HG03139 (cell line): ENCODE results near the gene SSR1.
"Not testable (repeated sequence)": the region's sequence is repeated elsewhere in the genome, so short reads cannot be mapped to it uniquely, and the experiment has no call there.

Experiments
- ATAC-seq: cut with Tn5 transposase; IDR thresholded peaks from one replicate; pipeline ENCODE4 v1.9.1; 2021; ENCODE audit not compliant: unreplicated experiment

Gene SSR1

DNA sequence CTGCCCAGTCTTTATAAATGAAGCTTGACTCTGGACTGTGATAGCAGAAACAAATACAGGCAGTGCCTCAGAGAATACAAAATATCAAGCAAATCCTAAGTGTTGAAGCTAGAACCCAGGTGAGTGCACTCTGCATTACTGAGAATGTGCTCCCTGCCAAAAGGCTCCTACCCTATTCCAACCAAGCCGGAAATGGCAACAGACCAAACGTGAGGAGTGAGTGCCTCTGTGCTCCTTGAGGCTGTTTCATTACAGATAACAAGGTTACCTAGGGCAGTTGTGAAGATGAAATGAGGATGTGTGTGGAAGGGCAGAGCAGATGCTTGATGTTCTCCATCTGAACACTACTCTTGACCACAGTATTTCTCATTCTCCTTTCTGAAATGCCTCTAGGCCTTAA, 29.3 kb downstream of the SSR1 start:
- ATAC-seq, result no peak

- no peak for ATAC-seq
Observed at GRCh38 chr6:7282097-7282906, 30.7 kb downstream of the SSR1 start.

- no peak for ATAC-seq
Observed at GRCh38 chr6:7276199-7276524, 36.8 kb downstream of the SSR1 start.

DNA sequence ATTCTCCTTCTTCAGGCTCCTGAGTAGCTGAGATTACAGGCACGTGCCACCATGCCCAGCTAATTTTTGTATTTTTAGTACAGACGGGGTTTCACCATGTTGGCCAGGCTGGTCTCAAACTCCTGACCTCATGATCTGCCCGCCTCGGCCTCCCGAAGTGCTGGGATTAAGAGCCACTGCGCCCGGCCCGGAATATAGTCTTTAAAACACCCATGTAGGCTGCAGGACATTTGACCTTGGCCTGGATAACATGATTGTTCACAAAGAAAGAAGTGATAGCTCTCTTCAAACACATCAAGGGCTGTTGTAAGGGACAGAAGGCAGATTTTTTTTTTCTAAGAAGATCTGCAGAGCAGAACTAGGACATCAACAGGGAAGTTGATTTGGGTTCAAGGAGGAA, 38.5 kb downstream of the SSR1 start:
- not testable (repeated sequence) for ATAC-seq

DNA sequence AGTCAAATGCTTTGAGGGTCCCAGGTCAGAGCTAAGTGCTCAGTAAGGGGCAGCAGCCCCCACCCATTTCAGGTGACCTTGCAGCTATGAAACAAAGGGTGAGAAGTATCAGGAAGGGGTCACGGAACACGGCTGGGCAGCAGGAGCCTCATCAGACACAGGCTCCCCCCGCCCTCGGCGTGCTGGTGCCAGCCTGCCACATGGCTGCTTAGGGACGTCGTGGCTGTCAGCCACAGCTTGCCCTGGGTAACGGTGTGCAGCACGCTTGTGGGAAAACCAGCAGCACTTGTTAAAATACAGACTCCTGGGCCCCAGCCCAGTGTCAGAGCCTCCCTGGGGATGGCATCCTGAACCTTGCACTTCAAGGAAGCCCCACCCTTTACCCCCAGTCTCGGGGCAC, 39.3 kb downstream of the SSR1 start:
- no peak for ATAC-seq

DNA sequence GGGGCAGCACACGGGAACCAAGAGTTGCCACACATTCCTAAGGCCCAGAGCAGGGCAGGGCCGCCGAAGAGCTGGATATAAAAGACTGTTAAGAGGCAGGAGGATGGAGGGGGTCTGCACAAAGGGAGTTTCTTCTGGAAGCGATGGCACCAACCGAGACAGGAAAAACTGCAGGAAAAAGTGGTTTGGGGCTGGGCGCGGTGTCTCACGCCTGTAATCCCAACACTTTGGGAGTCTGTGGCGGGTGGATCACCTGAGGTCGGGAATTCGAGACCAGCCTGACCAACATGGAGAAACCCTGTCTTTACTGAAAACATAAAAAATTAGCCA, 41.8 kb downstream of the SSR1 start:
- no peak for ATAC-seq

GRCh38 chr6:7270320-7271204, 42.4 kb downstream of the SSR1 start:
- no peak for ATAC-seq

DNA sequence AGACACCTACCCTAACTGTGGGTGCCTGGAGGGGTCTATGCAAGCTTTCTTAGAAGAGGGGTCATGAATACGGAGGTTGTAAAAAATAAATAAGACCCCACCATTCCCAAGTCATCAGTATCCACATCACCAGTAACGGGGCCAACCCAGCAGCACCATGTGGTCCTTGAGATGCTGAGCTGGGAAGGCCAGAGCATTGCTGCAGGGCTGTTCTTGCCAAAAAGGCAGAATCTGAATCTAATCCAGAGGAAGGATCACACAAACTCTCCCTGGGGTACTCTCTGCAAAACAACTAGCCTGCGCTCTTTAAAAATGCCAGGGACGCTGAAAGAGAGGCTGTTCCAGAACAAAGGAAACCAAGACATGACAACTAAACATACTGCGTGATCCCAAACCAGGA, 43.2 kb downstream of the SSR1 start:
- no peak for ATAC-seq

DNA sequence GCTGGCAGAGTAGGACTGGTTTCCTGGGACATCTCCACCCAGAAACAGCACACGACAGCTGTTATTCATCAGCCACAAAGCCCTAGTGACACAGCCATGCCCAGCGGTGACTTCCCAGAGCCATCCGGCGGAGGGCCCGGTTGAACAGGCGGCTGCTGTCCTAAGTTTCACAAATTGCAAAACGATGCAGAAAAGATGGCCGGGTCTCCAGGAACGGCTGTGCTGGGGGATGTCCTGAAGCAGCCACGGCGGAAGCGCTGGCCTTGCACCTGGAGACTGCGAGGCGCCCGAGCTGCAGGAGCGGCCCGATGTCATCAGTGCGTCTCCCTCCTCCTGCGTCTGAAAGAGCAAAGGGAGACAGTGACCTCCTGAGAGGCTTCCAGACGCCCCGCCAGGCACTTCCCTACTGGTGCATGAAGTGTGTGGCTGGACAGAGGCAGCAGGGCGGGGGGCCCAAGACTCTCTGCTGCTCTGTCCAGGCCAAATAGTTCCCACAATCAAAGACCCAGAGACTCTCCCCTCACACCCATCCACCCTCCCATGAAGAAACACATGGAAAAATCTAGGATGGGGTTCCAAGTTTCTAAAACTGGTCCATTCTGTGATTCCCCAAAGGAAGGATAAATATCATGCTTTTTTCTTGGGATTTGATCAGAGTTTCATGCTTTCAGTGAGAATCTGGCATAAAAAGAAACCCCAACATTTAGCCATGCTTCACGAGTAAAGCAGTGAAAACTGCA, 44.0 kb downstream of the SSR1 start:
- no peak for ATAC-seq

DNA sequence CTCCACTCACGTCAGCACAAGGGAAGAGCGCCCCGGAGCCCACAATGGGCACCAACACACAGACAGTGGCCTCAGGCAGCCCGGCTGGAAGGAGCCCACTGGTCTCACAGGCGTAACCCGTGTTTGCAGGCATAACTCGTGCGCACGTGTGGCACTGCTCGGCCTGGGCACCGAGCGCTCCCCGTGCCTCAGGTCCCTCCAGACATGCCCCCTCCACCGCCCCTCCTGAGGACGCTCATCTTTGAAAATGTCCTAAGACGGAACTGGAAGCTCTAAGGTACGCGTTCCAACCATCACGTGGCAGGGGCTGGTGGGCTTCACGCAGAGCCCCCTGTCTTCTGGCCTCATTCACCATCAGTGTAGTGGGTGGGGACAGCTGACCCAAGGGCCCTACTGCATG, 44.6 kb downstream of the SSR1 start:
- no peak for ATAC-seq

DNA sequence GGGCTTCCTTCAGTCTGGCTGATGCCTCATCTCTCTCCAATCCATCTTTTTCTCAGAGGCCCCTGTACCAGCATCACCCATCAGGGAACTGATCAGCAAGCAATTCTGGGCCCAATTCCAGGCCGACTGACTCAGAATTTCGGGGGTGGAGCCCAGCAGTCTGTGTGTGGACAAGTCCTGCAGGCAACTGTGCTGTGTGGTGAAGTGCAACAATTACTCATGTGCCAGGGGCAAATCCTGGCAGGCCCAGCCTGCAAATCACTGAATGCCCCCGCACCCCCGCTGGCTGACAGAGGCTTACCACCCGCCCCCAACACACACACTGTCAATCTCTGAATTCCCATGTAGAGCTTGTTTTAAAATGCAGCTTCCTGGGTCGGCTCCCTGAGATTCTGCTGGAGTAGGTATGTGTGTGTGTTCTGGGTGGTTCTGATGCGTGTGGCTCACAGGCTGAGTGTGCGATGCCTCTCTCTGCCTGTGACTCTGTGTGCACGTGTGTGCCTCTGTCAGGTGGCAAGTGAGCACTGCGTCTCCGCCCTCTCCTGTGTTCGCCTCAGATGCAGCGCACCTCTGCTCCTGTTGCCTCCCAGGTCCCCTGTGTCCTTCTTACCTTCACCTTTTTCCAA, 45.4 kb downstream of the SSR1 start:
- no peak for ATAC-seq

- ATAC-seq, result no peak
Observed at GRCh38 chr6:7267071-7267465, 45.9 kb downstream of the SSR1 start.

GRCh38 chr6:7265385-7265726, 47.6 kb downstream of the SSR1 start:
- not testable (repeated sequence) for ATAC-seq

GRCh38 chr6:7264686-7265384, 48.2 kb downstream of the SSR1 start:
- no peak for ATAC-seq

DNA sequence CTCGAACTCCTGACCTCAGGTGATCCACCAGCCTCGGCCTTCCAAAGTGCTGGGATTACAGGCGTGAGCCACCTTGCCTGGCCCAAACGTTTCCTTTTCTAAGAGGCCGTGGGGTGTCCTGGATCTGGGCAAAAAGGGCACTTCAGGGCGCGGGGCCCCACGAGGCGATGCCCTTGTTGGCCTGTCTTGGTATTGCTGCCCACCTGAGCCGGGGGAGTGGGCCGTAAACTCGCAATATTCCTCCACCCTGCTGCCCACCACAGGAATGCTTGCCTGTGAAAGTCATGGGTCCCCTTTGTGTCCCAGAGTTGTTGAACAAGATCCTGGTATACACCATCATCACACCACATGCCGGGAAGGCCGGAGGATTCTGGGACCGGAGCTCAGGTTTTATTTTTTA, 49.0 kb downstream of the SSR1 start:
- no peak for ATAC-seq

DNA sequence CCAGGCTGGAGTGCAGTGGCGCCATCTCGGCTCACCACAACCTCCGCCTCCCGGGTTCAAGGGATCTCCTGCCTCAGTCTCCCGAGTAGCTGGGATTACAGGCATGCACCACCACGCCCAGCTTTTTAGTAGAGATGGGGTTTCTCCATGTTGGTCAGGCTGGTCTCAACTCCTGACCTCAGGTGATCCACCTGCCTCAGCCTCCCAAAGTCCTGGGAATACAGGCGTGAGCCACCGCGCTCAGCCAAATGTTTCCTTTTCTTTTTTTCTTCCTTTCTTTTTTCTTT, 49.5 kb downstream of the SSR1 start:
- ATAC-seq, result not testable (repeated sequence)

GRCh38 chr6:7262746-7263518, 50.1 kb downstream of the SSR1 start:
- ATAC-seq, result no peak

DNA sequence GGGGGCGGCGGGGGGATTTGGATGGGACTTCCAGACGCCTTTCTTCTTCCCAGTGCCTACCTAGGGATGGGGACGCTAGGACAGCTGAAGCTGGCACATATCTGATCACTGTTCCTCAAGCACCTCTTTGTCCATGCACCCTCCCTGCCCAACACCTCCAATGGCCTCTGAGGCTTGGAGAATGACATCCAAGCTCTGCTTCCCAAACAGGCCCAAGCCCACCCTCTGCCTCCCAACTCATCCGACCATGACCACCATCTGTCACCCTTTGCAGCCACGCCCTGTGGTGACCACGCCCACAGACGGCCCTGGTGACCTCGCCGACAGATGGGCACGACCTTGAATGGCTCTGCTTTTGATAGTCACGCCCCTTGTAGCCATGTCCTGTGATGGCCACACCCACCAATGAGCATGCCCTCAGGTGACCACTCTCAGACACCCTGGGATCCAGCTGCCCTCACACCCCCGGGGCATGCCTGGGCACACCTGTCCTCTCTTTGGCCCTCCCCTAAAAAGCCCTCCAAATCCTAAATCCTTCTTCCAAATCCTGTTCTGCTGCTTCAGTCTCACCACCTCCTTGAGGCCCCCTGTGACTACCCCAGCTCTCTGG, 51.0 kb downstream of the SSR1 start:
- ATAC-seq, result no peak

DNA sequence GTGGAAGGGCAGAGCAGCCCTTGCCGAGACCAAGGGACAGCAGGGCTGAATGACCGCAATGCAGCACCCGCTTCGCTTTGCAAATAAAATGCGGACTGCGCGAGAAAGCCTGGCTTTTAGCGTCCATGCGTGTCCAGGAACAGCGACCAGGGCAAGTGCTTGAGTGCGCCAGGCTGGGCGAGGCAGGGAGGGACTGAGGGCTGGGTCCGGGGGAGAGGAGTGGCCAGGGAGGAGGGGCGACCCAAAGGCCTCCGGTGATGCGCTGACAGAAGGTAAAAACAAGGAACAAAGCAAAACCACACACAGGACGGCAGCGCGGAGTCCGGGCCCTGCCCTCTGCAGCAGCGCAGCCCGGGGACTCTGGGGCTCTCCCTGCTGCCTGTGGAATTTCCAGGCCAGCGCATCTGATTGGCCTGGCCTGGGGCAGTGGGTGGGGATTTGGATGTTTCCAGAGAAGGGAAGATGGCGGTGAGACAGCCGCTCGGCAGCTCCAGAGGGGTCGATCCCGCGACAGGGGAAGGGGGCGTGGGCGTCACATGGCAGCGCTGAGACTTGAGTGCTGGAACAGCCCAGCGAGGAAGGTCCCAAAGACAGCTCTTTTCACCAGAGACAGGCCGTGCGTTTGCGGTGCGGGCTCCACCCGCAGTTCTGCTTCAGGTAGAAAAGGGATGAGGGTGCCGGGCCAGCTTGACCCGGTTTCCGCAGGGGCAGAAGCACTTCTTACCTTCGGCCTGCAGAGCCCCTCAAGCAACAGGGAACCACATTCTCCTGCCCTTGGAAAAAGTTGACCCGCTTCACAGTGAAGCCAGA, 51.8 kb downstream of the SSR1 start:
- ATAC-seq, result peak; percentile 57
